NCI-H446 treated with DMSO at 0.1 percent for 48 hours (cell line): ENCODE measurements around the gene OLIG1.

Source experiments
- DNase-seq: peaks from one replicate; lab custom pipeline; 2025; lab: John Stamatoyannopoulos, UW

The OLIG1 gene

DNA sequence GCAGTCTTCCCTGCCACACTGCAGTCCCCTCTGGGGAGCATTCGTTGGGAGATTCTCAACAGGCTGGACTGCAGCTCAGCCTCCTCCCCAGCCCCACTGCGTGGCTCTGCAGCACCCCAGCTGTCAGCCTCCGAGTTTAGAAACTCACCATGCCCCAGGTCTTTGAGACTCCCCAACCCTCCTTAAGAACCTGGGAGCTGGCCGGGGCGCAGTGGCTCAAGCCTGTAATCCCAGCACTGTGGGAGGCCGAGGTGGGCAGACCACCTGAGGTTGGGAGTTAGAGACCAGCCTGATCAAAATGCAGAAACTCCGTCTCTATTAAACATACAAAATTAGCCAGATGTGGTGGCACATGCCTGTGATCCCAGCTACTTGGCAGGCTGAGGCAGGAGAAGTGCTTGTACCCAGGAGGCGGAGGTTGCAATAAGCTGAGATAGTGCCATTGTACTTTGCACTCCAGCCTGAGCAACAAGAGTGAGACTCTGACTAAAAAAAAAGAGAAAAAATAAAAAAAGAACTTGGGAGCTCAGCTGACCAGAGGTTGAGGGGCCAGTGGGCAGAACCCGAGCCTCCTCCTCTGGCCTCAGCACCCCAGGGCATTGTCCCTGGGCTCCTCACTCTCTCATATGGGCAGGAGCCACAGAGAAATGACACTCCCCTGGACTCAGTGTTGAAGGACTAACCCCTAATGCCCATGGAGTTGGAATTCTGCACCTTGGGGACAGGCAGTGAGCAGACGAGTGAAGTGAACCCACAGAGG lies 38.6 kb upstream of the OLIG1 start:
- no peak for DNase-seq

DNA sequence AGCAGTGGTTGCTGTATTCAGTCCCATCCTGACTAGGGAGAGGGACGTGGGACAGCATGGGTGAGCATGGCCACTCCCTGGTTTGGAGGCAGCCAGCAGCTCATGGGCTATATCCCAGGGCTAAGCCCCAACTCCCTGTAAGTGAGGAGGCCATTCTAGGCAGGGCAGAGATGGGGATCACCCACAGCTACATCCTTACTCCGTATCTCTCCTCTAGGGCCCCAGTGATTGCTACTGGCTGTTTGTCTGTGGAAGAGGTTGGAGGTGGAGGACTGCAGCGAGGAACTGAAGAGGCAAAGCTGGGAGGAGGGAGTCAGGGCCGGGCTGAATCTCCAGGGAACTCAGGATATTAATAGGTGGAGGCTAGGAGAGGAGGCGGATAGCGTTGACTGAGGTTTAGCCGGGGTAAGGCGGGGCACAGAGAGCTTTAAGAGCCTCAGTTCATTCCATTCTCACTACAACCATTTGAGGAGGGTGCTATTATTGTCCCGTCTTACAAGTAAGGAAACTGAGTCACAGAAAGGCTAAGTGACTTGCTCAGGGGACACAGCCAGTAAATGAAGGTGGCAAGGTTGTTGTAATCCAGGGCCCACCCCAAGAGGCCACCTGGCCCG lies 37.4 kb upstream of the OLIG1 start:
- no peak for DNase-seq

DNA sequence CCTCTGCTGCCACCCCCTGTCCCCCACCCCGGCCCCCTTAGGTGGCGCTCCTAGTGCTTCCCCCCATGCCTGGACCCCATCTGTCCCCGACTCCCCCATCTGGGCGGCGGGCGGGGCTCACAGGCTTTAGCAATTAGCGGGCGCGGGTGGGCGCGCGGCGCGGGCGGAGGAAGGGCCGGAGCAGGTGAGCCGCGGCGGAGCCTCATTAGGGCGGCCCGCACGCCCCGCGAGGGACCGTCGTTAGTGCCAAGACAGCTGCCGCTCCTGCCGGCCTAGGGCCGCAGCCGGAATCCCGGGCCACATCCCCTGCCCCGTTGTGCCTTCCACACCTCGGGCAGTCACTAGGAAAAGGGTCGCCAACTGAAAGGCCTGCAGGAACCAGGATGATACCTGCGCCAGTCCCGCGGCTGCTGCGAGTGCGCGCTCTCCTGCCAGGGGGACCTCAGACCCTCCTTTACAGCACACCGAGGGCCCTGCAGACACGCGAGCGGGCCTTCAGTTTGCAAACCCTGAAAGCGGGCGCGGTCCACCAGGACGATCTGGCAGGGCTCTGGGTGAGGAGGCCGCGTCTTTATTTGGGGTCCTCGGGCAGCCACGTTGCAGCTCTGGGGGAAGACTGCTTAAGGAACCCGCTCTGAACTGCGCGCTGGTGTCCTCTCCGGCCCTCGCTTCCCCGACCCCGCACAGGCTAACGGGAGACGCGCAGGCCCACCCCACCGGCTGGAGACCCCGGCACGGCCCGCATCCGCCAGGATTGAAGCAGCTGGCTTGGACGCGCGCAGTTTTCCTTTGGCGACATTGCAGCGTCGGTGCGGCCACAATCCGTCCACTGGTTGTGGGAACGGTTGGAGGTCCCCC lies 36.6 kb upstream of the OLIG1 start:
- DNase-seq: no peak

DNA sequence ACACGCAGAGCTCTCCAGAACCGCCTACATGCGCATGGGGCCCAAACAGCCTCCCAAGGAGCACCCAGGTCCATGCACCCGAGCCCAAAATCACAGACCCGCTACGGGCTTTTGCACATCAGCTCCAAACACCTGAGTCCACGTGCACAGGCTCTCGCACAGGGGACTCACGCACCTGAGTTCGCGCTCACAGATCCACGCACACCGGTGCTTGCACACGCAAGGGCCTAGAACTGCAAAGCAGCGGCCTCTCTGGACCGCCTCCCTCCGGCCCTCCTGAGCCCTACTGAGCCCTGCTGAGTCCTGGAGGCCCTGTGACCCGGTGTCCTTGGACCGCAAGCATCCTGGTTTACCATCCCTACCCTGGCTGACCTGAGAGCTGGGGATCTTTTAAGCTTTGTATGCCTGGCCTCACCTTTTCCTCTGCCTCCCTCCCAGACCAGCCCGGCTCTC lies 36.0 kb upstream of the OLIG1 start:
- DNase-seq: no peak

DNA sequence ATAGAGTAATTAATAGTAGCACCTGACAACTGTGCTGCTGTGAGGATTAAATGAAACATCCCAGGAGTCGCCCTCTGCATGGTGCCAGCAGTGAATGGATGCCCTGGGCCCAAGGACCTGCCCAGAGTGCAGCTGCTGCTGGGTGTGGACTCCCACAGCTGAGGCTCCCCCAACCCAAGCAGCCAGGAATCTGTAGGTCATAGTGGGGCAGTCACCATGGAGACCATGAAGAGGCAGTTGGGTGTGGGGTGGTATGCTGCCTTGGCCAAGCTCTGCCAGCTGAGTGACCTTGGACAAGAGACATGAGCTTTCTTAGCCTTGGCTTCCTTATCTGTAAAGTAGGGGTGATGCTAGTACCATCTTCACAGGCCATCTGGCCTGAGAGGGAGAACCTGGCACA lies 34.8 kb upstream of the OLIG1 start:
- DNase-seq: no peak

DNA sequence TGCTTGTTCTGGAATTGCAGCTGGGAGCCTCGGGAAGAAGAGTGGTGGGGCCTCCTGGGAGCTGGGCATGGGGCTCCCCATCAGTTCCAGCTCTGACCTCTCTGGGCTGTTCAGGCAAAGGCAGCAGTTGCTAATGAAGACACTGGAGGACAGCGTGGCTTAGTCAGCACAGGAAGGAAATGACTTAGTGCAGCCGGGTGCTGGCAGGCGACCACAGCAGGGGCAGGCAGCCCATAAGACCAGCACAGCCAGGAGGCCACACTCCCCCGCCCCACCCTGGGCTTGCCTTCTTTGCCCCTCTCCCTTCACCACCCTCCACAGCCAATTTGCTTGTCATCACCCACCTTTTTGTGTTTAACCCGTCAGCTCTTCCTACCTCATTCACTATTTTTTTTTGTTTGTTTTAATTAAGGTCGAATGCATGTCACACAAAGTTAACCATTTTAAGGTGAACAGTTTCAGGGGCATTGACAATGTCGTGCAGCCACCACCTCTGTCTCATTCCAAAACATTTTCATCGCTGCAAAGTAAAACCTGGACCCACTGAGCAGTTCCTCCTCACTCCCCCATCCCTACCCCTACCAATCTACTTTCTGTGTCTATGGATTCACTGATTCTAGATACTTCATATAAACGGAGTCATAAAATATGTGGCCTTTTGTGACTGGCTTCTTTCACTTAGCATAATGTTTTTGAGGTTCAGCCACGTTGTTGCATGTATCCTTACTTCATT lies 33.3 kb upstream of the OLIG1 start:
- DNase-seq: no peak

DNA sequence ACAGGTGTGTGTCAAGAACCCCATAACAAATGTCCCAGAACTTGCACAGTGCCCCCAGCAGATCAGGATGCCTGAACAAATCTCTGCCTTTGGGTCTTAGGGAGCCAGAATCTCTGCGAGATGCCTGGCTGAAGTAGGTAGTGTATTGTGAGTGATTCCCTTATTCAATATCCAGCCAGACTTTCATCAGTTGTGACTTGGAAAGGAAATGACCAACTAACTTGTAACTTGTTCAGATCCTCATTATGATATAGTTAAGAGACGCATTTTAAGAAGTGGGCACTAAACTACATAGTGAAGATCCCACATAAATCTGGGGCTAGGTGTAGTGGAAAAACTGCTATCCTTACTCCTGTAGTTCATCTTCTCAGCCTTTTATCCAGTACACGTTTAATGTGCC lies 32.4 kb upstream of the OLIG1 start:
- DNase-seq: no peak

DNA sequence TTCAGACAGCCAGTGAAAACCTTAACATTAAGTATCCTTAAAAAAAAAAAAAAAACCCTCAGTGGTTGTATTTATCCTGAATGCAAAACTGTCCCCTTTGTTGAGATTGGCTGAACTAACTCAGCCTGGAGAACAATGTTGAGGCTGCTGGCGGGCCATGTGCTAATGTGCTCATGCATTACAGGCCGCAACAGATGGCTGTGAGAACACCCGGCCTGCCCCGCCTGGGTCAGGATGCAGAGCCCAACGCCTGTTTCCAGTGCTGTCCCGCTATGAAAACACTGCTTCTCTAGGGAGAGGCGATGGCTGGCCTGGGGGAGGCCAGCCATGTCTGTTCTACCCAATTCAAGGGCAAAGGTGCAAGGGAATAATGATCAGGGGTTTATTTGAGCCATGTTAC lies 30.4 kb upstream of the OLIG1 start:
- DNase-seq: no peak

DNA sequence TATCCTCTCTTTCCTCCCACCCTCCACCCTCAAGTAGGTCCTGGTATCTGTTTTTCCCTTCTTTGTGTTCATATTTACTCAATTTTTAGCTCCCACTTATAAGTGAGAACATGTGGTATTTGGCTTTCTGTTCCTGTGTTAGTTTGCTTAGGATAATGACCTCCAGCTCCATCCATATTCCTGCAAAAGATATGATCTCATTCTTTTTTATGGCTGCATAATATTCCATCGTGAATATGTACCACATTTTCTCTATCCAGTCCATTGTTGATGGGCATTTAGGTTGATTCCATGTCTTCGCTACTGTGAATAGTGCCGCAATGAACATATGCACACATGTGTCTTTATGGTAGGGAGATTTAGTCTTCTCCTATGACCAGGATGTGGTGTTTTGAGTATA lies 29.7 kb upstream of the OLIG1 start:
- DNase-seq: no peak

DNA sequence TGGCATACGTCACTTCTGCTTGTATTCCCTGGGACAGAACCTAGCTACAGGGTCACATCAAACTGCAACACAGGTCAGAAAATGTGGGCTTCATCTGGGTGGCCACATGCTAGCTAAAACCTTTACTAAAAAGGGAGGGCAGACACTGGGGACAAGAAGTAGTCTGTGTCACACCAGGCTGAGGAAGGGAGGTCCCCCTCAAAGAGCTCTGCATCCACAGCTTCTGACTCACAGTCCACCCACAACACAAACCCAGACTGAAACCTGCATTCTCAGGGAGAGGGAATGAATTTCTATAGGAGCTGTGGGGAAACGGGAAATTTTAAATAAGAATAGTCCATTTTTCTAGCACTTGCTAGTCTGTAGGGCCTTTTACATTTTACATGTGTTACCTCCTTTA lies 28.0 kb upstream of the OLIG1 start:
- no peak for DNase-seq

DNA sequence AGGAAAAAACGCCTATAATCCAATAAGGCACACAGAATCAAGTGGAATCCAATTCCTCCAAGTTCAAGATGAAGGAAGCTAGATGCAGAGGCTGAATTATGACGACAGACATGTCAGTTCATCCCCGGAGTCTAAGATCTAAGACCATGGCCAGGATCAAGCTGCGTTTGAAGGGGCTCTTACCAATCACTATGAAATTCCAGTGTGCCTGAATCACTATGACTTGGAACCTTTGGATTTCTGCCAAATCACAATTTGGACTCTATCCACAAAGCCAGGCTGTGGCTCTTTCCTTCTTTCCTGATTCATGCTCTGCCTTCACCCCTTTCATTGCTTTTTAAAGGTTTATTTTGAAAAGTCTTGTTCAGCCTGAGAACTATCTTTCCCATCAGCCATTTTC lies 27.1 kb upstream of the OLIG1 start:
- no peak for DNase-seq

DNA sequence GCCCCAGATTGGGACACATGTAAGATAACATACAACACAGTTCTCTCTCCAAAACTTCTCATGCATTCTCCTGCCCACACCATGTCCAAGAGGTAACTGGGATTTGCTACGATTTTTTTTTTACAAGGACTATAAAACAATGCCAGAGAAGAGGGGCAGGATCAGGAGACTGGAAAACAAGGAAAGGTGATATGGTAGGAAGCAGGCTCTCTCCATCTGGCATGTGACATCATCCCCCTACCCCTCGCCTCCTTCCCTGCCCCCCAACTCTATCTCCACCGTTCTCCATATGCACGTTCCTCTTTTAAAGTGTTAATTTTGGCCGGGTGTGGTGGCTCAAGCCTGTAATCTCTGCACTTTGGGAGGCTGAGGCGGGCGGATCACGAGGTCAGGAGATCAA lies 23.5 kb upstream of the OLIG1 start:
- no peak for DNase-seq

DNA sequence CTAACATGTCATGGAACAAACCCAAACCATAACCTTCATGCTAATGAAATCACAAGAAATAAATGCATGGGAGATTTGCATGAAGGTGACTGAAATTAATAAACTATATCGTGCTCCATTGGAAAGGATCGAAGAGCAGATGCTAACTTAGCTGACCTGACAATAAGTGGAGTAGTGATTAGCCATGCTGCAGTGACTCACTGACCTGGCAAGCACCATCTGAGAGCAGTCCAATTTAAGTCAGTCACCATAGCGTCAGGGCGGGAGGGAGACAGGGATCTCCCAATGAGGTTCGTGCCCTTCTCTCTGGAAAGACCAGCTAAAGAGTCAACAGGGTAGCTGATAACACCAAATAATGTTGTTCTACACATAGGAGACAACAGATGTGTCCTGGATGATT lies 22.7 kb upstream of the OLIG1 start:
- DNase-seq: no peak

DNA sequence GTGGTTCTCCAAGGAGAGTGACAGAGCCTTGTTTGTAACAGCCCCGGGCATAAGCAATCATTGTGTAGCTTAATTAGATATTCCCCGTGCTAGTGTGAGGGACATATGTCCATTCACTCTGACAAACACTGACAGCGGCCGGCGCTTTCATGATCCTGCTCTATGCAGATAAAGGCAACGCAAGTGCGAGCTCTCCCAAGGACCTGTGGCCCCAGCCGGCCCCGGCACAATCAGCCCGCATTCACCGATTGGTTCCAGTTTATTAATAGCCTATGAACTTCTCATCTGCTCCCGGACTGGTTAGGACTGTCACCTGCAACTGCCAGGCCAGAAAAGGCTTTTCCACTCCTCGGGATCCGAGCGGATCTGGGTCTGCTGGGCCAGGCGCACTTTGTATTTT lies 18.0 kb upstream of the OLIG1 start:
- DNase-seq: no peak

DNA sequence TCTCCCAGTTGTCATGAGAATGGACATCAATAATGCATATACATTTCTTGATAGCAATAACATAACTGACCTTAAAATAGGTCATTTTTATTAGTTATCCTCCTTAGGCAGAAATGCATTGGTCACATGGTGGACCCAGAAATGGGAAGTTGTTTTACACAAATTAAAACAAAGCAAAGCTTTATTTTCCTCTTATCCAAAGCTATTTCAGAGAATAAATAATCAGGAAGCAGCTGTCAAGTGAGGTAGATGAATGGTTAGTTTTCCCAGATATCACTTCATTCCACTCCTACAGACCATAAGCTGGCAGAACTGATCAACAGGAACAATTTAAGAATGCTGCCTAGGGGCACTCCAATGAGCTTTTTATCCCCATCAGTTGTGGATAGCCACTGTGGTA lies 16.0 kb upstream of the OLIG1 start:
- no peak for DNase-seq

DNA sequence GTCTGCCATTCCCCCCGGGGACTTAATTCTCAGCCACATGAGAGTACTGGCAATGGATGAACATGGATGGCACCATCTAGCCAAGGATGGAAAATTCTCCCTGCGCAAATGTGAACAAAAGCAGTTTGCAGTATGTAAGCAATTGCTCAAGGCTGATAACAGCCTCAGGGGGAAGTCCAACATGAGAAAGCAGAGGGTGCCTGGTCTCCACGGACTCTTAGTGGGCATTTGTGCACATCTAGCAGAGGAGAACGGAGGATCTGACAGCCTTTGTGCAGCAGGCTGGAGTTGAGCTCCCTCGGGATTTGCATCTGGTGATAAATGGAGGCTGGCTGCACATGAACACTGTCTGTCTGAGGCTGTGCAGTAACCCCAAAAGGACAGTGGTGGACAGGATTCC lies 13.9 kb upstream of the OLIG1 start:
- DNase-seq: no peak

DNA sequence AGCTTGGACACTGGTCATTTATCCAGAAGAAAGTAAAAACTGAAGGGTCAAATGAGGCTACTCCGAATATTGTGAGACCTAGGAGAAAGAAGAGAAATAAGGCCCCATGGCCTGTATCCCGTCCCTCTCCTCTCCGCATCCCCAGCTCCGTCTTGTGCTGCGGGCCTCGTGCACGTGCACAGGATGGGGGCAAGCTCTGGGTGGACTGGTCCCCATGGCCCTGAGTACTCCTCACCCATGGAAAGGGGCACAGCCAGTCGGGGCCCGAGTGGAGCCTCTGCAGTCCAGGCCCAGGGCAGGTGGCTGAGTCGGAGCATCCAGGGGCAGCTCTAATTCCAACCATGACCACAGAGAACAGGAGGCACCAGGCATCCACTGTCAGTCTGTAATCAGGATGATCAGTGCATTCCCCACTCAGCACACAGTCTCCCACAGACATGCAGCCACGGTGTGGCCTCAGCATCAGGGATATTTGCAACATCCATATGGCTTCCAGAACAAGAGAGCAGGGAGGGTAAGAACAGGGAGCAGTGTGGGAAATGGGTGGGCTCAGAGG lies 12.5 kb upstream of the OLIG1 start:
- DNase-seq: no peak

DNA sequence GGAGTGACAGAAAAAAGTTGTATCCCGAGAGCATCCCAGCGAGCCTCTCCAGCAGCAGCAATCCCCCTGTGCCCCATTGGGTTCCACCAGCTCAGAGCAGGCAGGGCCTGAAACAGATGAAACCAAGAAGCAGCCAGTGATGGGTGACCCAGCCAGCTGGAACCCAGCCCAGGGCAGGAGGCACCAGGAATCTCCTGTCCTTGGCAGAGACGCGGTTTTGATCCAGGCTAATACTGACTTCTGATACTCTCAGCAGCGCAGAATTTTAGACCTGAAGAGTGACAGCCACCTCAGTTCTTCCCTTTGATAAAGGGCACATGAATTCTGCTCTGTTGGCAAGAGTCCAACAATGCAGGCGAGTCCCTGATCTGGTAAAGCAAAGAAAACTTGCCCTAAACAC lies 11.4 kb upstream of the OLIG1 start:
- DNase-seq: peak; percentile 28

DNA sequence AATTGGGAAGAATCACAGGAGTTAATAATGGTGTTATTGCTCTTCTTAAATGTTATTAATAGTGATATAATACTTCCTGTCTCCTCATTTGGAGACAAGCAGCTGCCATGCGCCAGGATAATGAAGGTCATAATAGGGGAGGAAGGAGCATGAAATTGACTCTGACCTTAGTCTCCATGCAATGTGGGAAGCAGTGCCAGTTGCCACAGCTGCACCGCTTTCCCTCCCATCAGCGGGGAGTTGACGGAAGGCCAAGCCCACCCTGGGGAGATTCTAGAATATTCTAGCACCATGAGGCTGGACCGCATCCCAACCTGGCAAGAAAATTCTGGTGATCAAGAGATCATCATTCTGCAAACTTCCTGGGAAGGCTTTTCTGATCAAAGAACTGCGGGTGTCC lies 11.0 kb upstream of the OLIG1 start:
- DNase-seq: no peak

DNA sequence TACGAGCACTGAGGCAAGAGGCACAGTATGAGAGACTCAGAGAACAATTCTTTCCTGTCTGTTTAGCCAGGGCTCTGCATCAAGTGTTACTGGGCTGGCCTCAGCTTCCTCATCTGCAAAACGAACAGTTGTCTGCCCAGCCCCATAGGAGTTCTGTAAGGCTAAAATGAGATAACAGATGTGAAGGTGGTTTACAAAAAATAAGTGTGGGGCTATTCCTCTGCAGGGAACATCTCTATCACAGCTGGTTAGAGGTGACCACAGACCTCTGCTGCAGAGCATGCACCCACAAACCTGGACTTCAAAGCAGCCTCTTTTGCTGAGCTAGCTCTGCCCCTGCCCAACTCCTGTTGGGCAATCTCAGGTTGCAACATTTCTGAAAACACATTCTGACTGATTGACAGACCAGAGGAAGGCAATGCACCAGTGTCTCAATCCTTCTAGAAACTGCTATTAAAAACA lies 10.5 kb upstream of the OLIG1 start:
- DNase-seq: no peak

DNA sequence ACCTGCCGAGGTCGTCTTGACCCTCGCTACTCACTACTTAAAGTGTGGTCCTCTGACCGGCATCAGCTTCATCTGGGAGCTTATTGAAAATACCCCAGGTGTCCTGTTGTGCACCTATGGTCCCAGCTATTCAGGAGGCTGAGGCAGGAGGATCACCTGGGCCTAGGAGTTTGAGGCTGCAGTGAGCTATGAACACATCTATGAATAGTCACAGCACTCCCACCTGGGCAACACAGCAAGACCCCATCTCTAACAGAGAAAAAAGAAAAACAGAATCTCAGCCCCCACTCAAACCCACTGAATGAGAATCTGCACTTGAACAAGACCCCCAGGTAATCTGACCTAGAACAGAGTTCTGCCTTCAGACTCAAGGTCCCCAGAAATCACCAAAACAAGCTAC lies 8.7 kb upstream of the OLIG1 start:
- DNase-seq: no peak

DNA sequence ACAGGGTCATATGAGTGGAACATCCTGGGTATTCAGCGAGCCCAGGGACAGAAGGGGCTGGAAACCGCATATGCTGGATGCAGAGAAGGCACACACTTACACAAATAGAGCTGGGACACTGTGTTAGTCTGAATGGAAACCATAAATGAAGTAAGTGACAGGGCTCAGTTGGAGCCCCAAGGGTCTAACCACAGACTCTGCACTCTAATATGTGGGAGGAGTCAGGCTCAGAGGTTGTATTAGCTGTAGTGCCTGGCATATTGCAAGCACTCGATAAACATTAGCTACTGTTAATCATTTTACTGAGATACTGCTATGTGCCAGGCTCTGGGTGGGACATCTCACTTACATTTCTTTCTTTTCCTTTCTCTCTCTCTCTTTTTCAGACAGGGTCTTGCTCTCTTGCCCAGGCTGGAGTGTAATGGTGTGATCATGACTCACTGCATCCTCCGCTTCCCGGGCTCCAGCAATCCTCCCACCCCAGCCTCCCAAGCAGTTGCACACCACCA lies 6.5 kb upstream of the OLIG1 start:
- DNase-seq: no peak
